PC-3 (cell line): Measurements from ENCODE around the gene PPIL1. TPM values are rescaled to one million over a fixed set of nuclear protein-coding genes. Genes with fewer than 3 reads are reported as not detected.

Source experiments
- ATAC-seq: fragments of 200-7000 bp; cut with Tn5 transposase; 2 replicates; pipeline ENCODE4 v1.9.1; 2020; ENCODE audit warnings: mild to moderate bottlenecking, moderate library complexity
- BruUV-seq: library from RNA; stranded (reverse); fragments of 400-500 nt; replicated peaks from 2 replicates; lab custom pipeline; 2021; lab: Mats Ljungman, UMichigan
- CTCF ChIA-PET: fragments of 300-600 bp; sonication (Branson Sonifier 250); formaldehyde crosslinking; loops from one replicate; lab custom pipeline; 2022; ENCODE audit warnings: antibody characterized with exemption; lab: Charles Lee
- POLR2A ChIA-PET: fragments of 300-600 bp; sonication (Branson Sonifier 250); formaldehyde crosslinking; loops from one replicate; lab custom pipeline; 2022; ENCODE audit warnings: antibody characterized with exemption; ENCODE audit not compliant: unreplicated experiment; lab: Charles Lee
- DNase-seq: peaks from one replicate; pipeline ENCODE4 v3.0.0-alpha.2; 2015
- H2AFZ ChIP-seq: fragments of 300-600 bp; sonication (generic); 2 replicates; pipeline ENCODE4 v1.6.0; 2016; ENCODE audit warnings: antibody characterized with exemption, low read length
- H3F3A ChIP-seq: fragments of 300-600 bp; sonication (generic); one replicate; pipeline ENCODE4 v1.6.0; 2017; ENCODE audit warnings: antibody characterized with exemption, low read length, control low read depth, mild to moderate bottlenecking; ENCODE audit not compliant: unreplicated experiment
- H3K27ac ChIP-seq: fragments of 300-600 bp; sonication (generic); 2 replicates; pipeline ENCODE4 v1.5.1; 2016; ENCODE audit warnings: mild to moderate bottlenecking, low read length
- H3K27me3 ChIP-seq: fragments of 300-600 bp; sonication (generic); 2 replicates; pipeline ENCODE4 v1.6.1; 2016; ENCODE audit warnings: low read length, mixed read lengths
- H3K36me3 ChIP-seq: fragments of 300-600 bp; sonication (generic); 2 replicates; pipeline ENCODE4 v1.6.1; 2016; ENCODE audit warnings: low read depth, mixed run types, low read length, mixed read lengths
- H3K4me1 ChIP-seq: fragments of 300-600 bp; sonication (generic); 2 replicates; pipeline ENCODE4 v1.5.1; 2016; ENCODE audit warnings: low read length; ENCODE audit not compliant: insufficient read depth
- H3K4me2 ChIP-seq: fragments of 300-600 bp; sonication (generic); 2 replicates; pipeline ENCODE4 v1.6.0; 2016; ENCODE audit warnings: low read length
- H3K4me3 ChIP-seq: fragments of 300-600 bp; sonication (generic); 2 replicates; pipeline ENCODE4 v1.5.1; 2016; ENCODE audit warnings: mild to moderate bottlenecking, low read length, mixed read lengths
- H3K79me2 ChIP-seq: fragments of 300-600 bp; sonication (generic); 2 replicates; pipeline ENCODE4 v1.6.1; 2017; ENCODE audit warnings: low read length, mixed read lengths
- H3K9ac ChIP-seq: fragments of 300-600 bp; sonication (generic); 2 replicates; pipeline ENCODE4 v1.6.0; 2016; ENCODE audit warnings: mild to moderate bottlenecking, low read length
- H3K9me2 ChIP-seq: fragments of 300-600 bp; sonication (generic); replicated peaks from 2 replicates; pipeline ENCODE4 v1.6.1; 2016; ENCODE audit warnings: mixed run types, low read length, mixed read lengths
- H3K9me3 ChIP-seq: fragments of 300-600 bp; sonication (generic); 2 replicates; pipeline ENCODE4 v1.6.1; 2016; ENCODE audit warnings: low read length, mixed read lengths
- H4K20me1 ChIP-seq: fragments of 300-600 bp; sonication (generic); 2 replicates; pipeline ENCODE4 v1.6.1; 2016; ENCODE audit warnings: low read length, mixed read lengths
- CTCF ChIP-seq: fragments of 300-600 bp; sonication (generic); conservative IDR thresholded peaks from 2 replicates; pipeline ENCODE4 v1.5.1; 2017; ENCODE audit warnings: antibody characterized with exemption, low read depth, mild to moderate bottlenecking, low read length
- EZH2 ChIP-seq: fragments of 300-600 bp; sonication (generic); IDR thresholded peaks from one replicate; pipeline ENCODE4 v1.6.1; 2017; ENCODE audit warnings: antibody characterized with exemption, mild to moderate bottlenecking, low read length; ENCODE audit not compliant: unreplicated experiment
- EZH2phosphoT487 ChIP-seq: fragments of 300-600 bp; sonication (generic); IDR thresholded peaks from 2 replicates; pipeline ENCODE4 v1.6.1; 2018; ENCODE audit warnings: mild to moderate bottlenecking, antibody characterized with exemption, low read length, borderline replicate concordance
- intact Hi-C: fragments of 100-400 bp; cut with micrococcal nuclease; formaldehyde crosslinking; loops from 2 replicates; pipeline ENCODE4 v1.9.0; 2023
- total RNA-seq: library from RNA; depleted of rRNA; stranded (reverse); fragments of >200 nt; gene quantifications from 2 replicates; pipeline ENCODE4 v1.2.3, GENCODE V29; 2014

The PPIL1 gene
- total RNA-seq, 1 experiment from 2014 or later: 39.9 TPM

DNA sequence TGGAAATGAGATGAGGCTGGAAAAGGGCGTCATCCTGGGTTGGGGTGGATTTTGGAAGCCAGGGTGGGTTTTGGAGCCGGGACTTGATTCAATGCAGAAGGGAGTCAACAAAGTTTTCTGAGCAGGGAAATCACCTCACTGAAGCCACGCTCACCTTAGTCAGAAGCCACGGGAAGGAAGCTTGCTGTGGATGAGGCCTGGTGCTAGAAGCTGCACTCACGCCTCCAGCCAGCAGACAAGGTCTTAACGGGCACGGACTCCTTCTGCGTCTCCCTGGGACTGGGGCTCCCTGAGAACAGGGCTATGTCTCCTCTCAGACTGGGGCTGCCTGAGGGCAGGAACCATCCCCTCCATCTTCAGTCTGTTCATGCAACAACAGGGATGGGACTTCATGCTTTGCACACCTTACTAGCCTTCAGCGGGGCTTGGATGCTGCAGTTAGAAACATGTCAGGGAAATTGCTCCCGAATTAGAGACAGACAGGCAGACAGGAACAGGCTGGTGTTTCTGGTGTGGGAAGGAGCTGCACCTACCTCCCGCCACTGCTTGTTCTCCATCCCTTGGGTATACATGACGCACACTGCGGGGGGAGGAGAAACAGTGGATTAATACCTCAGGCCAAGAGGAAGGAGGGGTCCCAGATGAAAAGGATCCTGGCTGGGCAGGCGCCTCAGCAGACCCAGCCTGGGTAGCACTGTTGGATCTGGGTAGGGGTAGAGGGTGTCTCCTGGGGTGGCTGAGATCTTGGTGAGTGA lies 52.8 kb downstream of the PPIL1 start:
- POLR2A ChIA-PET: no interaction called here
- Histone ChIP-seq H2AFZ (no peak overlapping the region), H3K27me3 (no peaks in the 10 kb centered on the region), H3F3A (no peaks in the 10 kb centered on the region), H3K9me3 (no peaks in the 10 kb centered on the region), H3K36me3 (no peaks in the 10 kb centered on the region), H3K4me3 (no peak overlapping the region), H3K79me2 (no peaks in the 10 kb centered on the region), H3K27ac (no peak overlapping the region), H3K4me1 (0 out of 2 replicates have a peak, but pooled peaks cover 3% of the 10 kb centered on the region), H3K9me2 (no peaks in the 10 kb centered on the region), H4K20me1 (no peaks in the 10 kb centered on the region), H3K4me2 (no peak overlapping the region), H3K9ac (no peak overlapping the region)
- DNase-seq (no peak), ATAC-seq (no peak)
- intact Hi-C loops: no loop called here
- BruUV-seq: no TSS peak
- CTCF ChIA-PET: no interaction called here
- TF ChIP-seq CTCF: no peak
- TF ChIP-seq EZH2phosphoT487: no peak
- no peak for TF ChIP-seq EZH2

- Histone ChIP-seq H3K4me1 (0 out of 2 replicates have a peak, but pooled peaks cover 3% of the 10 kb centered on the region), H3K9me2 (no peaks in the 10 kb centered on the region), H3K79me2 (no peaks in the 10 kb centered on the region), H3K27ac (no peak overlapping the region), H3F3A (no peaks in the 10 kb centered on the region), H3K27me3 (no peaks in the 10 kb centered on the region), H3K9me3 (no peaks in the 10 kb centered on the region), H4K20me1 (no peaks in the 10 kb centered on the region), H3K4me3 (no peak overlapping the region), H3K9ac (no peak overlapping the region), H2AFZ (0 out of 2 replicates have a peak overlapping the region, but pooled peaks have one; percentile 4), H3K4me2 (no peak overlapping the region), H3K36me3 (no peaks in the 10 kb centered on the region)
- no TSS peak for BruUV-seq
- TF ChIP-seq EZH2phosphoT487: no peak
- no peak for TF ChIP-seq EZH2
- TF ChIP-seq CTCF: no peak
- intact Hi-C loops: no loop called here
- POLR2A ChIA-PET: no interaction called here
- CTCF ChIA-PET: no interaction called here
- no peak for DNase-seq
- ATAC-seq: no peak
Measured at GRCh38 chr6:36820700-36821580, 53.7 kb downstream of the PPIL1 start.
